B cell (primary cell): ENCODE data around the gene CDADC1. TPM values are rescaled to one million over a fixed set of nuclear protein-coding genes. Genes with fewer than 3 reads are reported as not detected.
A peak's percentile ranks its signal among the peaks of the same experiment; 100 is the strongest.

ENCODE experiments used
- ATAC-seq: fragments of 200-7000 bp; cut with Tn5 transposase; one replicate; pipeline ENCODE4 v1.10.0; 2021; ENCODE audit warnings: low read depth, mild to moderate bottlenecking, moderate number of reproducible peaks, moderate library complexity
- CTCF ChIA-PET: fragments of 350-600 bp; sonication (Branson Sonifier 250); formaldehyde crosslinking; loops from one replicate; lab custom pipeline; 2021; ENCODE audit warnings: antibody characterized with exemption, inconsistent platforms; lab: Charles Lee
- POLR2A ChIA-PET: fragments of 350-600 bp; sonication (Branson Sonifier 250); formaldehyde crosslinking; loops from one replicate; lab custom pipeline; 2021; ENCODE audit warnings: antibody characterized with exemption; lab: Charles Lee
- DNase-seq: peaks from one replicate; pipeline ENCODE4 v3.0.0; 2013
- H2AFZ ChIP-seq: 2 replicates; pipeline ENCODE4 v1.6.1; 2012; ENCODE audit warnings: mild to moderate bottlenecking, low read depth, low read length; ENCODE audit not compliant: insufficient read depth, poor library complexity, severe bottlenecking
- H3K27ac ChIP-seq, 2 donors: 1 replicate in 1 of 2; 2 replicates in 1 of 2; pipeline ENCODE4 v1.5.1; 2012 to 2013; ENCODE audit warnings: low read length in 2 of 2, mild to moderate bottlenecking in 2 of 2, moderate library complexity in 1 of 2
- H3K27me3 ChIP-seq, 4 experiments: fragments of 200-600 bp in 1 of 4; sonication (generic) in 1 of 4; replicated peaks in 1 of 4; 1 replicate in 2 of 4; 2 replicates in 2 of 4; pipeline versions ENCODE4 v1.6.1 to v1.7.0; 2013 to 2016; ENCODE audit warnings: low read length in 3 of 4, mild to moderate bottlenecking in 2 of 4, mixed read lengths in 1 of 4, moderate library complexity in 1 of 4; ENCODE audit not compliant: insufficient read depth in 4 of 4, control insufficient read depth in 3 of 4; ENCODE audit errors: control extremely low read depth in 1 of 4
- H3K36me3 ChIP-seq, 2 experiments: replicated peaks in 1 of 2; 1 replicate in 1 of 2; 2 replicates in 1 of 2; pipeline versions ENCODE4 v1.6.1 to v1.7.1; 2013; ENCODE audit warnings: low read length in 1 of 2; ENCODE audit not compliant: insufficient read depth in 2 of 2, control insufficient read depth in 1 of 2; ENCODE audit errors: control extremely low read depth in 1 of 2, extremely low read depth in 1 of 2
- H3K4me1 ChIP-seq, 2 donors: fragments of 200-600 bp in 1 of 2; sonication (generic) in 1 of 2; 1 replicate in 1 of 2; 2 replicates in 1 of 2; pipeline versions ENCODE4 v1.5.1 to v1.6.1; 2013 to 2017; ENCODE audit warnings: low read length in 2 of 2; ENCODE audit not compliant: control insufficient read depth in 2 of 2, insufficient read depth in 2 of 2
- H3K4me2 ChIP-seq: replicated peaks from 2 replicates; pipeline ENCODE3; 2012; ENCODE audit warnings: mild to moderate bottlenecking, low read depth, low read length; ENCODE audit not compliant: poor library complexity, severe bottlenecking
- H3K4me3 ChIP-seq, 5 experiments: fragments of 200-600 bp in 1 of 5; sonication (generic) in 1 of 5; 1 replicate in 3 of 5; 2 replicates in 2 of 5; pipeline versions ENCODE4 v1.5.1 to v1.7.0; 2011 to 2016; ENCODE audit warnings: low read length in 4 of 5, mild to moderate bottlenecking in 4 of 5, low read depth in 2 of 5, control low read depth in 1 of 5, moderate library complexity in 1 of 5; ENCODE audit not compliant: insufficient read depth in 1 of 5; ENCODE audit errors: control extremely low read depth in 1 of 5, extremely low read depth in 1 of 5
- H3K79me2 ChIP-seq: fragments of 200-600 bp; sonication (generic); one replicate; pipeline ENCODE4 v1.6.0; 2016; ENCODE audit warnings: low read length; ENCODE audit not compliant: control insufficient read depth, insufficient read depth
- H3K9ac ChIP-seq: fragments of 200-600 bp; sonication (generic); 2 replicates; pipeline ENCODE4 v1.6.1; 2017; ENCODE audit warnings: mild to moderate bottlenecking, low read length, moderate library complexity
- H3K9me3 ChIP-seq, 3 donors: one replicate each; pipeline versions ENCODE4 v1.6.1 to v1.7.1; 2013; ENCODE audit warnings: low read length in 2 of 3; ENCODE audit not compliant: control insufficient read depth in 2 of 3, insufficient read depth in 1 of 3; ENCODE audit errors: control extremely low read depth in 1 of 3
- H4K20me1 ChIP-seq: 2 replicates; pipeline ENCODE4 v1.6.0; 2012; ENCODE audit warnings: mild to moderate bottlenecking, low read length; ENCODE audit not compliant: insufficient read depth, control insufficient read depth, poor library complexity, severe bottlenecking
- H3K27ac Mint-ChIP-seq: one replicate; pipeline ENCODE4 v1.8.0; 2021; ENCODE audit warnings: mixed read lengths
- H3K27me3 Mint-ChIP-seq: one replicate; pipeline ENCODE4 v1.8.0; 2021; ENCODE audit warnings: mixed read lengths
- H3K4me1 Mint-ChIP-seq: one replicate; pipeline ENCODE4 v1.8.0; 2021; ENCODE audit warnings: mixed read lengths
- H3K4me3 Mint-ChIP-seq: one replicate; pipeline ENCODE4 v1.8.0; 2021; ENCODE audit warnings: mixed read lengths
- H3K9me3 Mint-ChIP-seq: one replicate; pipeline ENCODE4 v1.8.0; 2022; ENCODE audit warnings: mixed read lengths; ENCODE audit not compliant: insufficient read depth
- CTCF ChIP-seq: fragments of 200-600 bp; IDR thresholded peaks from one replicate; pipeline ENCODE4 v1.8.0; 2022; ENCODE audit warnings: antibody characterized with exemption, mild to moderate bottlenecking
- EZH2 ChIP-seq: IDR thresholded peaks from 2 replicates; pipeline ENCODE4 v1.6.1; 2012; ENCODE audit warnings: borderline replicate concordance, low read depth, mild to moderate bottlenecking, moderate library complexity, low read length; ENCODE audit not compliant: insufficient read depth, poor library complexity, severe bottlenecking
- WGBS: methylation state at CpG from one replicate; pipeline ENCODE4 v1.1.5; 2013; ENCODE audit warnings: missing lambda C conversion rate; ENCODE audit not compliant: insufficient coverage; 5-methylcytosine and 5-hydroxymethylcytosine counted together
- intact Hi-C: fragments of 100-400 bp; cut with micrococcal nuclease; formaldehyde crosslinking; loops from one replicate; pipeline ENCODE4 v1.10.0; 2022
- polyA plus RNA-seq: library from polyadenylated mRNA; depleted of rRNA; stranded (reverse); fragments of >200 nt; gene quantifications from 2 replicates; pipeline ENCODE4 v1.2.3, GENCODE V29; 2012
- total RNA-seq, 2 donors: library from RNA; stranded (reverse); fragments of 120-200 nt in 1 of 2; gene quantifications; 1 replicate in 1 of 2; 2 replicates in 1 of 2; pipeline versions ENCODE4 v1.2.3 to v1.2.4, GENCODE V29; 2013 to 2022

The CDADC1 gene
- total and polyA plus RNA-seq, 2 donors (not counting 1 experiment from before 2014, with no cell fraction given): 3.0 to 14.5 TPM

DNA sequence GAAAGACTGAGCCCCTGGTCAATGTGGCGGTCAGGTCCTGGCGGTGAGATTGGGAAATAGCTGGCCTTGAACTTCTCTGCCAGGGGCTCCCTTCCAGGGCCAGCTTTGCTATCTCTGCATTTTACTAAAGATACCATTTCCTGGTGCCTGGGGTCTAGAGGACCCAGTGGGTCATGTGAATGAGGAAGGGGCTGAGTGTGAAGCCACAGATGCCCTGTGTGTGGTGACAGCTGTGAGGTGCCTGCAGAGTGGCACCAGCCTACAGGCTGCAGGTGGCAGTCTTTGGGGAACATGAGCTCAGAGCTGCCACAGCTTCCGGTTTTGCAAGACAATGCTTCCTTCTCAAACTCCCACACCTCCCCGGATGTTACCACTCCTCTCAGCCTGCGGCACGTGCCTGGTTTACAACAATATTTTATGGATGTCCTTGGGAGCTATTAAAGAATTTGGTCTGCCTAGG is 32.8 kb upstream of the CDADC1 start:
- ATAC-seq: peak; percentile 73
- Histone ChIP-seq H3K4me1 (peaks cover 36% of the 10 kb centered on the region in 2 donors), H3K36me3 (no peaks in the 10 kb centered on the region), H3K79me2 (no peaks in the 10 kb centered on the region), H3K4me2 (peak overlapping the region; percentile 27), H2AFZ (peak overlapping the region; percentile 57), H3K9me3 (peaks cover 0 to 30% (median 0%) of the 10 kb centered on the region in 3 donors), H4K20me1 (no peaks in the 10 kb centered on the region), H3K27ac (no peak overlapping the region), H3K4me3 (no peak overlapping the region), H3K9ac (no peak overlapping the region), H3K27me3 (peaks cover 0 to 28% (median 19%) of the 10 kb centered on the region in 4 experiments)
- Mint-ChIP-seq H3K27me3 (peaks cover 33% of the 10 kb centered on the region), H3K4me3 (peak overlapping the region; percentile 55), H3K9me3 (no peaks in the 10 kb centered on the region), H3K27ac (peak overlapping the region; percentile 59), H3K4me1 (peaks cover 45% of the 10 kb centered on the region)
- peak; percentile 58 for DNase-seq
- CTCF ChIA-PET: interaction anchor here (1.4 kb wide), 1 partner anchor 66 kb away, joined by 9 read pairs; no protein-coding TSS in a partner anchor
- intact Hi-C loops: no loop called here
- WGBS: 76% methylated on average over 2 of the region's 6 CpGs
- POLR2A ChIA-PET: interaction anchor here (0.7 kb wide), 1 partner anchor 1143 kb away, joined by 8 read pairs; no protein-coding TSS in a partner anchor
- TF ChIP-seq EZH2 (no peak), CTCF (peak; percentile 25)

DNA sequence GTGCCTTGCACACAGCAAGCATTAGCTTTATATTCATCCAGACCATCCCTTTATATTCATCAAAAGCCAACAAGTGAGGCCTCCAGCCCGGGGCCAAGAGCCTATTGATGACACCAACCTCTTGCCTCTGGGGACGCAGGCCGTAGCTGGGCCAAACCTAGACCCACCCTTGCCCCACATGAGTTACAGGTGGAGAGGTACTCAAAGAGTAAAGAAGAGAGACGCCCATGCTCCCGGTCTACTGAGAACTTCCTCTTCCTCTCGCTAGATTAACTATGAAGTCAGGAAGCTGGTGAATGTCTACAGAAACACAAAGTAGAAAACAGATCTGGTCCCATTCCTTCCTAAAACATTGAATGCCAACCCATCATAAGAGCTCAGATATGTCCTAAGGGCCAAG is 31.4 kb upstream of the CDADC1 start:
- Histone ChIP-seq H3K4me1 (peaks cover 41 to 47% of the 10 kb centered on the region in 2 donors), H3K36me3 (no peaks in the 10 kb centered on the region), H3K9me3 (peaks cover 0 to 36% (median 0%) of the 10 kb centered on the region in 3 donors), H4K20me1 (no peaks in the 10 kb centered on the region), H3K79me2 (no peaks in the 10 kb centered on the region), H3K27ac (no peak overlapping the region), H3K4me3 (no peak overlapping the region), H3K27me3 (peaks cover 0 to 37% (median 23%) of the 10 kb centered on the region in 4 experiments), H3K9ac (no peak overlapping the region), H2AFZ (peak overlapping the region; percentile 52), H3K4me2 (no peak overlapping the region)
- ChIA-PET POLR2A (no interaction called here), CTCF (interaction anchor here (0.6 to 1.4 kb wide), 2 partner anchors 14 to 1840 kb away, joined by 3 read pairs; no protein-coding TSS in a partner anchor)
- intact Hi-C loops: no loop called here
- DNase-seq (peak; percentile 4), ATAC-seq (no peak)
- Mint-ChIP-seq H3K27ac (no peak overlapping the region), H3K9me3 (no peaks in the 10 kb centered on the region), H3K4me3 (peak overlapping the region; percentile 3), H3K4me1 (peaks cover 50% of the 10 kb centered on the region), H3K27me3 (peaks cover 36% of the 10 kb centered on the region)
- no peak for TF ChIP-seq EZH2
- TF ChIP-seq CTCF: no peak
- WGBS: 100% methylated on average over 1 of the region's 6 CpGs
